ENCODE measurements around the gene PSEN1. TPM values are rescaled to one million over a fixed set of nuclear protein-coding genes. Genes with fewer than 3 reads are reported as not detected.

The PSEN1 gene
- total and polyA plus RNA-seq, 2 of the 8 experiments (the other 6 are each of a cell fraction or from before 2014, with no cell fraction given), result 10.1 to 38.7 TPM

- Histone ChIP-seq H3K79me2 (ENCODE audit: control insufficient read depth in 1 of 2, insufficient read depth in 2 of 2, low read length in 2 of 2) (peaks cover 0 to 17% of the 10 kb centered on the region in 2 experiments; a peak in 2 of 4 replicates), H3K9ac (replicated peaks in 1 of 4; ENCODE audit: extremely low read depth in 1 of 4, low read depth in 3 of 4, low read length in 3 of 4) (no peak overlapping the region), H3K23me2 (ENCODE audit: low read depth, low read length) (peaks cover 19% of the 10 kb centered on the region), H2BK12ac (ENCODE audit: low read depth, low read length) (no peak overlapping the region), H2BK120ac (replicated peaks; ENCODE audit: low read depth, low read length) (no peak overlapping the region), H3K9me3 (ENCODE audit: insufficient read depth in 2 of 2, low read depth in 1 of 2, low read length in 1 of 2) (no peaks in the 10 kb centered on the region), H2AK5ac (ENCODE audit: low read depth, low read length) (no peak overlapping the region), H3K4ac (replicated peaks; ENCODE audit: insufficient read length, low read depth, low read length) (no peak overlapping the region), H3K4me2 (ENCODE audit: insufficient read depth in 1 of 2, low read depth in 2 of 2, low read length in 2 of 2) (no peak overlapping the region), H2AFZ (ENCODE audit: low read length) (no peak overlapping the region), H2BK20ac (ENCODE audit: low read length) (no peak overlapping the region), H4K8ac (ENCODE audit: extremely low read depth, insufficient read depth, low read length) (no peak overlapping the region), H3K36me3 (ENCODE audit: control insufficient read depth in 2 of 4, insufficient read depth in 4 of 4, low read length in 3 of 4) (0 out of 8 replicates have a peak, but pooled peaks cover 0 to 3% (median 0%) of the 10 kb centered on the region in 4 experiments), H4K5ac (ENCODE audit: insufficient read length, low read depth, low read length) (no peak overlapping the region), H4K91ac (replicated peaks; ENCODE audit: insufficient read length, low read length) (no peak overlapping the region), H4K20me1 (replicated peaks in 1 of 2; ENCODE audit: control insufficient read depth in 1 of 2, insufficient read depth in 2 of 2, low read length in 2 of 2) (peaks cover 3 to 4% of the 10 kb centered on the region in 2 experiments), H3K14ac (ENCODE audit: insufficient read length) (no peak overlapping the region), H3K79me1 (ENCODE audit: low read depth, low read length) (peaks cover 5% of the 10 kb centered on the region), H3K56ac (replicated peaks; ENCODE audit: insufficient read length, low read depth, low read length) (no peak overlapping the region), H3K27me3 (replicated peaks in 1 of 4; ENCODE audit: control insufficient read depth in 3 of 4, extremely low read depth in 1 of 4, insufficient read depth in 3 of 4, low read length in 3 of 4) (peaks cover 6 to 29% (median 20%) of the 10 kb centered on the region in 4 experiments), H3K4me1 (replicated peaks in 1 of 4; ENCODE audit: control insufficient read depth in 3 of 4, insufficient read depth in 4 of 4, low read length in 3 of 4) (peaks cover 3 to 33% (median 21%) of the 10 kb centered on the region in 4 experiments), H3K4me3 (ENCODE audit: extremely low read depth in 1 of 4, insufficient read depth in 2 of 4, low read depth in 3 of 4, low read length in 4 of 4) (no peak overlapping the region), H3K18ac (ENCODE audit: extremely low read depth, low read length) (no peak overlapping the region), H3K27ac (ENCODE audit: low read depth, low read length) (no peak overlapping the region), H3K23ac (ENCODE audit: insufficient read length) (no peak overlapping the region), H2BK5ac (ENCODE audit: low read depth, low read length) (no peak overlapping the region), H2BK15ac (ENCODE audit: low read length) (no peak overlapping the region)
- no peak for FAIRE-seq
- ChIA-PET CTCF (ENCODE audit: partially characterized antibody) (interaction anchor here (0.9 to 5.8 kb wide), 3 partner anchors 10 to 29 kb away, joined by 3 to 35 read pairs (median 6); no protein-coding TSS in a partner anchor), POLR2A (ENCODE audit: partially characterized antibody) (interaction anchor here (1.1 kb wide), 1 partner anchor 14 kb away, joined by 3 read pairs; no protein-coding TSS in a partner anchor)
- WGBS, 2 experiments (ENCODE audit: extremely low coverage in 1 of 2, insufficient coverage in 1 of 2, insufficient read length in 1 of 2, insufficient replicate concordance in 2 of 2, low coverage in 1 of 2, low lambda C conversion rate in 2 of 2, missing lambda C conversion rate in 1 of 2), result 89% methylated on average over 10 of the region's 10 CpGs; no CpG with 5 or more reads in 1 of the 2 experiments
- DNase-seq (ENCODE audit: low read depth in 1 of 2, low spot score in 2 of 2), result peak in 1 of 2 experiments; percentile 27
- TF ChIP-seq KDM5A (IDR thresholded peaks at IDR 0.05; ENCODE audit: low read length) (no peak), HDAC6 (IDR thresholded peaks at IDR 0.05; ENCODE audit: low read depth, low read length) (no peak), KDM4A (IDR thresholded peaks at IDR 0.05; ENCODE audit: low read depth, low read length, severe bottlenecking) (no peak), FOSL1 (IDR thresholded peaks at IDR 0.05; ENCODE audit: insufficient read depth, low read depth, low read length) (no peak), POLR2A (IDR thresholded peaks at IDR 0.05; ENCODE audit: control extremely low read depth in 1 of 2, low read depth in 2 of 2, low read length in 2 of 2) (no peak), SUZ12 (IDR thresholded peaks at IDR 0.05; ENCODE audit: low read length) (no peak), YY1 (IDR thresholded peaks at IDR 0.05; ENCODE audit: low read depth, low read length) (no peak), CTCF (IDR thresholded peaks at IDR 0.05; ENCODE audit: control extremely low read depth in 1 of 3, insufficient read depth in 1 of 3, low read depth in 1 of 3, low read length in 3 of 3) (no peak), CEBPB (IDR thresholded peaks at IDR 0.05; ENCODE audit: low read depth, low read length) (no peak), CREB1 (IDR thresholded peaks at IDR 0.05) (no peak), MAX (IDR thresholded peaks at IDR 0.05) (no peak)
These were observed 104.6 kb downstream of the PSEN1 start for GRCh38 chr14:73240816-73241480.

Data from H1 (cell line).